Measurements from ENCODE around the gene GAL3ST3.

The GAL3ST3 gene, protein sequence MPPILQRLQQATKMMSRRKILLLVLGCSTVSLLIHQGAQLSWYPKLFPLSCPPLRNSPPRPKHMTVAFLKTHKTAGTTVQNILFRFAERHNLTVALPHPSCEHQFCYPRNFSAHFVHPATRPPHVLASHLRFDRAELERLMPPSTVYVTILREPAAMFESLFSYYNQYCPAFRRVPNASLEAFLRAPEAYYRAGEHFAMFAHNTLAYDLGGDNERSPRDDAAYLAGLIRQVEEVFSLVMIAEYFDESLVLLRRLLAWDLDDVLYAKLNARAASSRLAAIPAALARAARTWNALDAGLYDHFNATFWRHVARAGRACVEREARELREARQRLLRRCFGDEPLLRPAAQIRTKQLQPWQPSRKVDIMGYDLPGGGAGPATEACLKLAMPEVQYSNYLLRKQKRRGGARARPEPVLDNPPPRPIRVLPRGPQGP

DNA sequence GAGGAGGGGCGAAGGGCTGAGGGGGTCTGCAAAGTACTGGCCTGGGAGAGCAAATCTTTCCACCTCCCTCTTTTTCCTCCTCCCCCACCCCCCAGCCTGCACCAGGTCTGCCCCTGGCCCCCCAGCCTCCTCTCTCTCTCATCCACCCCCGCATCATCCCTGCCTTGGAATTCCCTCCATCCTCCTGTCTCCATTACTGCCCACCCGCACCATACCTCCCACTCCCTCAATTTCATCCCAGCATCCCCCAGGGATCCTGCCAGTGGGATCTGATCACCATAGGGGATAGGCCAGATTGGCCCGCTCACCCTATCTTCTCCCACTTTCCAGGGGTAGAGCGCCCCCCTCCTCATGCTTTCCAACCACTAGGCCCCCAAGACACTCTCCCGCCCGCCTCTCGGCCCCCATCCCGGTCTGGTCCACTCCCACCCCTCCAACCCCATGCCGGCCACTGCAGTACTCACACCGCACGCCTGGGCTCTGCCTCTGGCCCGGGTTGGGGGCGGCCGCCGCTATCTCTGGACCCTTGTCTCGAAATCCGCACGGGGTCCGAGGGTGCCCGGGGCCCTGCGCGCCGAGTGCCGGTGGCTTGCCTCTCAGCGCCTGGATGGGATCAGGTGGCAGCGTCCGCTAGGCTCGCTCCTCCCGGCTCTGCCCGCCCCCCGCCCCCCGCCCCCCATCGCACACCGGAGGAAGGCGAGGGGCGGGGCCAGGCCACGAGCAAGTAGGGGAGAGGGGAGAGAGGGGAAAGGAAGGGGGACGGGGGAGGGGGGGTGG lies at the start of gene GAL3ST3:
GAL3ST3 (minus strand) TSS at position 615 of the 777 bp plus-strand sequence. CDS start 3,746 bp downstream, outside the sequence.
- TF ChIP-seq, protein P1, sequence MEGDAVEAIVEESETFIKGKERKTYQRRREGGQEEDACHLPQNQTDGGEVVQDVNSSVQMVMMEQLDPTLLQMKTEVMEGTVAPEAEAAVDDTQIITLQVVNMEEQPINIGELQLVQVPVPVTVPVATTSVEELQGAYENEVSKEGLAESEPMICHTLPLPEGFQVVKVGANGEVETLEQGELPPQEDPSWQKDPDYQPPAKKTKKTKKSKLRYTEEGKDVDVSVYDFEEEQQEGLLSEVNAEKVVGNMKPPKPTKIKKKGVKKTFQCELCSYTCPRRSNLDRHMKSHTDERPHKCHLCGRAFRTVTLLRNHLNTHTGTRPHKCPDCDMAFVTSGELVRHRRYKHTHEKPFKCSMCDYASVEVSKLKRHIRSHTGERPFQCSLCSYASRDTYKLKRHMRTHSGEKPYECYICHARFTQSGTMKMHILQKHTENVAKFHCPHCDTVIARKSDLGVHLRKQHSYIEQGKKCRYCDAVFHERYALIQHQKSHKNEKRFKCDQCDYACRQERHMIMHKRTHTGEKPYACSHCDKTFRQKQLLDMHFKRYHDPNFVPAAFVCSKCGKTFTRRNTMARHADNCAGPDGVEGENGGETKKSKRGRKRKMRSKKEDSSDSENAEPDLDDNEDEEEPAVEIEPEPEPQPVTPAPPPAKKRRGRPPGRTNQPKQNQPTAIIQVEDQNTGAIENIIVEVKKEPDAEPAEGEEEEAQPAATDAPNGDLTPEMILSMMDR (IDR thresholded peaks at IDR 0.05) = no peak

DNA sequence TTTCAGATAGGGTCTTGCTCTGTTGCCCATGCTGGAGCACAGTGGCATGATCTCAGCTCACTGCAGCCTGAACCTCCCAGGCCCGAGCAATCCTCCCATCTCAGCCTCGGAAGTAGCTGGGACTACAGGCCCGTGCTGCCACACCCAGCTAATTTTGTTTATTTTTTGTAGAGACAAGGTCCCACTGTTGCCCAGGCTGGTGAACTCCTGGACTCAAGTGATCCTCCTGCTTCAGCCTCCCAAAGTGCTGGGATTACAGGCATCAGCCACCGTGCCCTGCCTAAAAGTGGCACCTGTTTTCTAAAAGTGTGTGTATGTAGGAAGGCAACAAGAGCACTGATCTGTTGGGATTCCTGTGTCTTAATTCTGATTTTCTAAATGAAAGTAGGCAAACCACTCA lies 41.3 kb upstream of the GAL3ST3 start:
- TF ChIP-seq, protein P1 (IDR thresholded peaks at IDR 0.05) = no peak

DNA sequence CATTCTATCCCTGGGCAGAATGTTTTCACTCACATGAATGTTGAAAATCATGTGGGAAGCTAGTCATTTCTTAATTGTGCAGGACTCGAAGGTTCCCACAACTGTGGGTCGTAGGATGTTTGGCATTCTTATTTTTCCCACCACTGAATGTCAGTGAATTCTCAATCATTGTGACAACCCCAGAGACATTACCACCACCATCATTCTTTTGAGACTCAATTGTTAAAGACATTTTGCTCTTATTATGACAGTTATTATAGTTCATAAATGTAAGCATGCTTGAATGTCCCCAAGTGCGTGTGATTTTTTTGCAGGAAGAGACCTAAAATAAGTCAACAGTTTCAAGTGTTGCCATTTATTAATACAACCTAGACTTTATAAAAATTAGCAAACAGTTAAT lies 40.1 kb upstream of the GAL3ST3 start:
- TF ChIP-seq, protein P1 (IDR thresholded peaks at IDR 0.05) = no peak

DNA sequence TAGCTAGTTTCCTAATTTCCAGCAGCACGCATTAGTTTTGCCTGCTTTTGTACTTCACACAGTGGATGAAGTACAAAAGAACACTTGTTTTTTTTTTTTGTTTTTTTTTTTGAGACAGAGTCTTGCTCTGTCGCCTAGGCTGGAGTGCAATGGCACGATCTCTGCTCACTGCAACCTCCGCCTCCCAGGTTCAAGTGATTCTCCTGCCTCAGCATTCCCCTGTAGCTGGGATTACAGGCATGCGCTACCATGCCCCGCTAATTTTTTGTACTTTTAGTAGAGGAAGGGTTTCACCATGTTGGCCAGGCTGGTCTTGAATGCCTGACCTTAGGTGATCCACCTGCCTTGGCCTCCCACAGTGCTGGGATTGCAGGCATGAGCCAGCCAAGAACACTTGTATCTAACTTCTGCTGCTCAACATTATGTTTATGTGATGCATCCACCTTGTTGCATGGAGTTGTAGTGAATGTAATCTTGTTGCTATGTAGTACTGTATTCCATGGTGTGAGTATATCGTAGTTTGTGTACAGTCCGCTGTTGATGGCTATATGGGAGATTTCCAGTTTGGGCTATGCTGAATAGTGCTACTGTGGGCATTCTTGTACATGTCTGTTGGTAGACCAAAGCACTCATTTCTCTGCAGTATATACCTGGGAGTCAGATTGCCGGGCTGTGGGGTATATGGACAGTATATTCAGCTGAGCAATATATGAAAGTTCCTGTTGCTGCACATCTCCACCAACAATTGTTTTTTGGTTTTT lies 38.4 kb upstream of the GAL3ST3 start:
- TF ChIP-seq, protein P1 (IDR thresholded peaks at IDR 0.05) = no peak

DNA sequence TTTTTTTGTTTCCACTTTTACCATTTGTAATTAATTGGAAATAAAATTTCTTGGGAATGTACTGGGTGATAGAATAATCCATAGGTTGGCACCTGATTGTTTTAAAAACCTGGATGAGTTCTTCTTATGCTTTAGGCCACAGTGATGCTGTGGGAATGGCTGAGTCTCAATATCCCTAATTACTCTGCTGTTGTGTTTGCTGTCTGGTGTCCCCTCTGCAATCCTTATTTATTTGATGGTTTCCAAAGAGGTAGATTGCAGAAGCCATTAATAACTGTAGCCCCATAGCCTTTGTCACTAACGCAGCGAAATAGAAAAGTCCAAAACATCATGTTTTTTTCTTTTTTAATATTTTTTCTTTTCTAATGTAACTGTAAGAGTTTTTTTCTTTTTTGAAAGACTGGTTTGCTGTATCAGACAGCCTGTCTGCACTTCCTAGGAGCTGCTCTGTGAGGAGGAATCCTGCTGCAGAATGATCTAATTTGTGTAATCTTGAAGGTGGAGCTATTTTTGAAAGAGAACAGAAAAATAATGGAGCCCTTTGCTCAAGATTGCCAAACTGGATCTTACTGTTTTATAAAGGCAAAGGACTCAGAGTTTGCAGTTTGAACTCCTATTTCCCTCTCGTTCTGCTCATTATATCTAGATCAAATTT lies 36.0 kb upstream of the GAL3ST3 start:
- TF ChIP-seq, protein P1 (IDR thresholded peaks at IDR 0.05) = no peak

DNA sequence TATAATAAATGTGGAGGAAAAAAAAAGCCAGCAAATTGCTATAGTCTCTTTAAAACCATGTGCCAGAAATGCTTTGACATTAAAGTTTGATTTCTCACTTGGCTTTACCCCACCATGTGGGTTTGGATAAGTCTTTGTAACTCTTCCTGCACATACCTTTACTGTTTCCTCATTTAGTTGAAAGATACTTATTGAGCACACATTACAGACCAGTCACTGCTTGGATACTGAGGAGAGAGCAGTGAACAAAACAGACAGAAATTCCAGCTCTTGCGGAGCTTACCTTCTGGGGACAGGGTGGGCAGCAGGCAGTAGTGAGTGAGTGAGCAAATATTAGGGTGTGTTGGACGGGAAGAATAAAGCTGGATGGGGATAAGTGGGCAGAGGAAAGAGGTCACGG lies 34.8 kb upstream of the GAL3ST3 start:
- TF ChIP-seq, protein P1 (IDR thresholded peaks at IDR 0.05) = no peak

Data from LNCAP (cell line).